HG02973 (cell line): Measurements from ENCODE around the gene DLG2.

Experiments
- ATAC-seq: cut with Tn5 transposase; IDR thresholded peaks from one replicate; pipeline ENCODE4 v1.9.1; 2021; ENCODE audit warnings: moderate library complexity; ENCODE audit not compliant: unreplicated experiment

DLG2 gene

DNA sequence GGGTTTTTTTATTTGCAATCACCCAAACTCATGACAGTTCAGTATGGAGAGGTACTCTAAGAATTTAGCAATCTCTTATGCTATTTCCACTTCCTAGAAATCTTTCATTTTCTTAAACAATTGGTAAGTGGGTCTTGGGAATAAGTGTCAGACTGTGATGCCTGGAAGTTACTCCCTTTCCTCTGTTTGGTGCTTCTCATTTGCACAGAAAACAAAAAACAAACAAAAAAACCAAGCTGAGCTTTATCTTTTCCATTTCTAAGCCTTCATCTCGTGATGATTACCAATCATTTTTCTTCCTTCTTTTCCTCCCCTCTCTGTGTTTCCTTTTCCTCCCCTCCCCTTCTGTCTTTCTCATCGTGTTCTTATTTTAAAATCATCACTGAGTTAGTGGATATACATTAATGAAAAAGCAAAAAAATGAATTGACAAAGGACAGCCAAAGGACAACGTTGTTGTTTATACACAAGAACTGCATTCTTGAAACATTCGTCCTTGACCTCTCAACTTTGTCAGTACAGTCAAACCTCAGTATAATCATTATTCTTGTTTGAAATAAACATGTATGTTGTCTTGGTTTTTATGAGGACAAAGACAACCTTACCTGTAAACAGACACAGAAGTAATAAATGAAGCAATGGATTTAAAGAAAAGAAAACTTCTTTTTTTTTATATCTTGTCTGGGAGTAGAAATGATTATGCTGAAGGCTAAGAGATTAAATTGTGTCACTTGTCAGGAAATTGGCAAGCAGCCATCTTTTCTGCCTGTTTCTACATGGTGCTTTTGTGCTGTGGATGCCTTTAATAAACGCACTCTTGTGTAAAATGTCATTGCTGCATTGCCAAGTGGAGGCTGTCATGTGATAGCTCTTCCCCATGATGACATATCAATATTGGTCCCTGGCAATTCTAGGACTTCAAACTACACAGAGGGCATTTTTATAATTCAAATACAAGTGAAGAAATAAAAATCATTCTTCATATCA lies 1537.8 kb downstream of the DLG2 start:
- no peak for ATAC-seq

DNA sequence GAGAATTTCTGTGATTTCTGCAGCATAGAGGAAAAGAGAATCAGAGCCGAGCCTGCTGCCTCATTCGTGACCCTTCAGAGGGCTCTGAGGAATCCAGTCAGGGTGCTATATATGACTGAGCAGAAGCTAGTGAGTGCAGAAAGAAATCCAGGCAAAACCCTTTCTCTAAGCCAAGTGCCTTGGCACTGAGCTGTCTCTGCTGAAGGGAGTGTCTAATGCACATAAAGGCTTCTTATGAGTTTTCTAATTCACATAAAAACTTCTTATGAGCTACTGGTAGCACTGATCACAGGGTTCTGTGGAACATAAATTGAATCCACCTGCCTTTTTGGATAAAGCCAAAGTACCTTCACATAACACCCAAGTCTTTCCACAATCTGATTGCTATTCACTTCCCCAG lies 1555.3 kb downstream of the DLG2 start:
- no peak for ATAC-seq

DNA sequence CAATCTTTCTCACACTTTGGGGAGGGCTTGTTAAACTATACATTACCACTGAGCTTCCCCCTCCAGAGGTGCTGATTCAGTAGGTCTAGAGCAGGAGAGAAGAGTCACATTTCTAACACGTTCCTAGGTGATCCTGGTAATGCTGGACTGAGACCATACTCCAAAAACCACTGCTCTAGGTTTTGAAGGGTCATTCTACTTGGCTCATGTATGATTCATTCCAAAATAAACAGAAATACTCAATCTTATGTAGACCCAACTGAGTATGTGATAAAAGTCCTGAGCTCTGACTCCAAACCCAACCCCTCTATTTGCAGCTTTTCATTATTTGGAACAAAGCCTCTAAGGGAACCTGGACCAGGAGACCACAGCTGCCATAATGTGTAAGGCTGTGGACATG lies 1558.1 kb downstream of the DLG2 start:
- ATAC-seq: no peak

DNA sequence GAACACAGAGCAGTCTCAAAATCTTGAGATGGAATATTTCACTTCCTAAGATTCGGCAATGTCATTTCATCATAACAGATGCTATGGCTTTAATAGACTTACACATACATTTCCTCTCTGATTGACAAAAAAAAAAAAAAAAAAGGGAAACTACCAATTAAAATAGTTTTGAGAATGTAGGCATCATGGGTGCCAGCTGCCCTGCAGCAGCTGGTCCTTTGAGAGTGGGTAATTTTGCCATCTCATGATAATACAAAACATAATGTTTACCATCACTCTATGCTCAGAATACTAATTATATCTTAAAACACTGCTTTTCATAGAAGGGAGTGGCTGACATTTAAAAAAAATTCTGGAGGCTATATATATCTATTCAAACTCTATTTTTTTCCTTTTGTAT lies 1565.4 kb downstream of the DLG2 start:
- ATAC-seq: no peak

DNA sequence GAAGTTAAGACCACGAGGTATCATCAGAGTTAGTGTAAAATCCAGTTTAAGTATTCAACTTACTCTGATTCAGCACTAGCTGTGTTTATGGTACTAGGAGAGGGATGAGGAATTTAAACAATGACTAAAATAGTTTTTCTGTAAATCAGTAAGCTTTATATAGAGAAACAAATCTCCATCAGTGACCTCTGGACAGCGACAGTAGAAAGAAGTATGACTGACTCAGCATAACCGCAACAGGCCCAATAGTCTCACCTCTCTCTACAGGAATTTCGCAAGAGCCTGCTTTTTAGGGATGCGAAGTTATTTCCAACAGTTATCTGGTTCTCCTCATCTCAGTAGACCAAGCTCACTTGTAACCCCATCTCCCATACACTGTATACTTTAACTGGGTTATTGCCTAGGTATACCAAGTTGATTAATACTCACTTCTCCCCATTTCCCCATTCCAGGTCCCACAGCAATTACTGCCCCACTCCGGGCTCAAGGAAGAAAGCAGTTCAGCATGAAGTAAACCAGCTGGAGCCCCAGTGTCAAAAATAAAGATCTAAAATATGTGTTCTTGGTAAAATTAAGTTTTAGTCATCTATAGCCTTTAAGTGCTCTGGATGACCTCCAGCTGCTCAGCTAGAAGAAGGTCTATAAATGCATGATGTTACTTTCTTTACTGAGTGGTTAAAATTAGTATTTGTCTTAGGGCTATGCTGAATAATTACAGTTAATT lies 1570.3 kb downstream of the DLG2 start:
- no peak for ATAC-seq

DNA sequence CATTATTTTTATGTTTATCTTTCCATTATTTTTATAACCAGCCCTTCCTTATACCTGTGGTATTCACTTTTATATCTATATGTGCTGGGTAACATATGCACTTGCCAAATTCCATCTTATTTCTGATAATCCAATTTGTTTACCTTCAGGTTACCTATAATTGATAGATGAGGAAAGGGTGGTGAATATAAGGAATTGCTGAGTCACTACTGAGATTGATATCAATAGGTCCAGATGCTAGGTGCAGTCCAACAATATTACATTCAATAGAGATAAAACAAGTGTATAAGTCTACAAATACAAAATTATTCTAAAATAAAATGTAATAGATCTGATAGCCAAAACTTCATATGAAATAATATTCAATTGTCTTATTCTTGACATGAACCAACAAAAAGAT lies 1582.0 kb downstream of the DLG2 start:
- no peak for ATAC-seq

DNA sequence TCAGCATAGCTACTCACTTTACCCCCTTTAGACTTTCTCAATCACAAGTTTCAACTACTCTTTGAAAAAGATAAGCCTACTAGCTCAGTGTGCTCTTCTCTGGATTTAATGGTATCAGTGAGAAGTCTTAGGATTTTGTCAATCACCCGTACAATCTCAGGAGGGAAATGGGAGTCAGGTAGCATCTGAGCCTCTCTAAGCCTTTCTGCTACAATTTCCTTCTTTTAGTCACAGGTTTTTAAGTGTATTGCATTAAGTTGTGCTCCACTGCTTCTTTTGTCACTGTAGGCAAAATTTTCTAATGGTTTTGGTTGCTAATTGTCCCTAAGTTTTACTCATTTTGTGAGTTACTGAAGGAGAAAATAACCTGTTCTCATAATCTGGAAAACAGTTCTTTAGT lies 1582.4 kb downstream of the DLG2 start:
- ATAC-seq: no peak

DNA sequence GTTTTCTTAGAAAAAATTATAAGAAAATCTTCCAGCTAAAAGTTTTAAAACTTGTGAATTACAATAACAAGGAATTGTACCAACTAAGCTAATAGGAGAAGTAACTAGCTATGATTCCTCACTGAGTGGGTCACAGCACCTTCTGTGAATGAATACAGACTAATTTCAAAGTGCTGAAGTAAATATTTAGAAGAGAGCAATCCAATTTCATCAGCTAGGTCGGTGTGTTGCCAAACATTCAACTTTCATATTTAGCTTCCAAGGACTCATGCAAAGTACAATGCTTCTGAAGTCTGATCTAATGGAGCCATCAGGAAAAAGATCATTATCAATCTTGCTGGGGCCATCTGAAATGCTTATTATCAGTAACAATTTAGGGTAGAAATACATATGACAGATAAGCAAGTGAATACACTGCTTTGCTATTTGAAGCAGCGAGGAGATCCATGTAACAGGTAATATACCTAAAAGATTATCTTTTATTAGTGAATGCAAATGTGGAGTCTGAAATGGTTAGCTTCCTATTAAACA lies 1590.4 kb downstream of the DLG2 start:
- ATAC-seq: no peak

DNA sequence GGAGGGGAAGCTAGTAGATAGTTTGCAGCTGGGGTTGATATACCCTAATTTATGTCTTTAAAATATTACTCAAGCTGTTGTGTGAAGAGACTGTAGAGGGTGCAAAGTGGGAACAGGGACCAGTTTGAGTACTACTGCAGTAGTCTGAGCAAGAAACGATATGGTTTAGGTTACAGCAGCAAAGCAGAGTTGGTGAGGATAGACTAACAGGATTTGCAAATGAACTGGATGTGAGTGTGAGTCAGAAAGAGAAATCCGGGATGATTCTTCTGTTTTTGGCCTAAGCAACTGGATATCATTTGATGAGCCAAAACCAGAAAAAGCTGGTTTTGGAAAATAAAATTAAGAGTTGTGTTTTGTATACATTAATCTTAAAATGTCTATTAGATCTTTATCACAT lies 1591.5 kb downstream of the DLG2 start:
- no peak for ATAC-seq

DNA sequence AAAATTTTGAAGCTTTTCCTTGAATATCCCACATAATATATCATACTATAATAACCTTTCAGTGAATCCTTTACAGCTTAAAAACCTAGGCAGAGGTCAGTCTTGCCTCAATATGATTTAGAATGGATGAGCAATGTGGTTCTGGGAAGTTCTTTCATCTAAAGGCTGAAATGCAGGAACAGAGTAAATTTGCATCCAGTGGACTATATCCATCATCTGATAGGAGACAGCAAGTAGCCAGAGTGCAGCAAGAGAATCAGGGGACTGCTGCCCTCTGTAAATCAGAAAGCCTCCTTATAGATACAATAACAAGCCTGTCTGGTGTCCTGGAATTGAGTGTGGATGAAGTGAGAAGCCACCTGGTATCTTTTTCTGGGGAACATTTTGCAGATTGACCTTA lies 1592.7 kb downstream of the DLG2 start:
- no peak for ATAC-seq

DNA sequence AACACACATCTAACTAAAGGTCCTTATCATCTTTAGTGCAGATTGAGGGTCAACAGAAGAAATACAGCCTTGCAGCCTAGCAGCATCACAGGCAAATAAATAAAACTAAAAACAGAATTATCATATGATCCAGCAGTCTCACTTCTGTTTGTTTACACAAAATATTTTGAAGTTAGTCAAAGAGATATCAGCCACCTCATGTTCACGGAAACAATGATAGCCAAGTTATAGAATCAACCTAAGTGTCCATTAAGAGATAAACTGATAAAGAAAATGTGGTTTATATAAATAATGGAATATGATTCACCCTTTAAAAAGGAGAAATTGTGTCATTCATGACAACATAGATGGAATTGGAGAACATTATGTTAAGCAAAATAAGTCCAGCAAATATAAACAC lies 1602.9 kb downstream of the DLG2 start:
- ATAC-seq: no peak

DNA sequence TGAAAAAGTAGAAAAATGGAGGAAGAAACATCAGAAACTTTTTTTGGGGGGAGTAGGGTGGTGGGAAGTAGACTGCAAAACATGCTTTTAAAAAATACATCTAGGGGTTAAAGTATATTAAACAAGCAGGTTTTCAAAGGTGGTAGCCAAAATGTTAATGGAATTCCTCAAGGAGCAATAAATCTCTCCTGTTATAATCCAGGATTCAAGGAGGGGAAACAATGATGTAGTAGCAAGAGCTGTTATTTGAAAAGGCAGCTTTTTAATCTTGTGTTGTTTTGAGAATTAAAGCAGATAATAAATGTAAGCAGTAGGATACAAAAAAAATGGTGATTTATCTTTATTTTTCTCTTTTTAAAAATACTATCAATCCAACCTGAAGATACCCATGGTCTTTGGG lies 1604.4 kb downstream of the DLG2 start:
- no peak for ATAC-seq

DNA sequence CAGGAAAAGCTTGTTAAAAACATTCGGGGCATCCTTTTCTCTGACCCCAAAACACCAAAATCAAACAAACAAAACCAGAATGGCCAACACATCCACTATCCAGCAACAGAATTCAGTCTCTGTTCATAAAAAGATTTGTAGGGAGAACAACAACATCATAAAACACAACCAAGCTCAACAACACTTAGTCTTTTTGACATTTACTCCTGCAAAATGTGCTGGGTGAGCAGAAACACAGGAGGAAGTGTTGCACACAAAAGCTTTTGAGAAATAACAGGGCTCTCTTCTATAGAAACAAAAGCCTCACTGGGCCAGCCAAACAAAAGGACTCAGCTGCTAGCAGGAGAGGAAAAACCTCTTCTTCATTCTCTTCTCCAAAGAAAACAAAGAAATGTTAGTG lies 1604.9 kb downstream of the DLG2 start:
- ATAC-seq: no peak

DNA sequence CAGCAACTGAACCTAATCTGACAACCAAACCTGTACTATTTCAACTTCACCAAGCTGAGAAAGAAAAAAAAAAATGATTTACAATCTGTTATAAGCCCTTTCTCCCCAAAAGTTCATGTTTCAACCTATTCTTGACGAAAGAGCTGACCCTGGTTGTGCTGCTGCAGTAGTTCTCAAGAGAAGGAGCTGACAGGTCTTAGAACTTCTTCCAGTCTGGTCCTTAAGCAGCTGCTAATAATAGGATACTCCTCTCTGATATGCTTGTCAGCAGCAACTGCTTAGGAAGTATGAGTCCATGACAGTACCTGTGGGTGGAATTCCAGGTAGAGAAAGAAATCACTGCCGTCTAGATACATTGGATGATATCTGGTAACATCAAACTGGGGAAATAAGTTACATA lies 1605.9 kb downstream of the DLG2 start:
- no peak for ATAC-seq

DNA sequence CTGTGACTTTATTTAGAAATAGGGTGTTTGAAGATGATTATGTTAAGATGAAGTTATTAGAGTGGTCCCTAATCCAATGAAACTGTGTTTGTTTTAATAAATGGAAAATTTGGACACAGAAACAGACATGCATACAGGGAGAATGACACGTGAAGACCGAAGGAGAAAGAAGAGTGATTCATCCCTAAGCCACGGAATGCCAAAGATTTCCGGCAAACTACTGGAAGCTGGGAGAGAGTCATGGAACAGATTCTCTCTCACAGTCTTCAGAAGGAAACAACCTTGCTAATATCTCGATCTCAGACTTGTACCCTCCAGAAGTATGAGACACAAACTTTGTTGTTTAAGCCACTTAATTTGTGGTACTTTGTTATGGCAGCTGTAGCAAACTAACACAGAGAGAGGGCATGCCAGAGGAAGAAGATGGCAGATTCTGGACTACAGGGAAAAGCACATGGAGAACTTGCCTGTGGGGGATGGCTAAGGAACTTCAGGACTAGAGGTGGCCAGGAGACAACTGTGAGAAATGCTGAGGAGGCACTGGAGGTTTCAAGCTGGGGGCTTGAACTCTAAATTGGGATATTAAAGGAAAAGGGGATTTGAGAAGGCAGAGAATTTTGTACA lies 1607.5 kb downstream of the DLG2 start:
- no peak for ATAC-seq

DNA sequence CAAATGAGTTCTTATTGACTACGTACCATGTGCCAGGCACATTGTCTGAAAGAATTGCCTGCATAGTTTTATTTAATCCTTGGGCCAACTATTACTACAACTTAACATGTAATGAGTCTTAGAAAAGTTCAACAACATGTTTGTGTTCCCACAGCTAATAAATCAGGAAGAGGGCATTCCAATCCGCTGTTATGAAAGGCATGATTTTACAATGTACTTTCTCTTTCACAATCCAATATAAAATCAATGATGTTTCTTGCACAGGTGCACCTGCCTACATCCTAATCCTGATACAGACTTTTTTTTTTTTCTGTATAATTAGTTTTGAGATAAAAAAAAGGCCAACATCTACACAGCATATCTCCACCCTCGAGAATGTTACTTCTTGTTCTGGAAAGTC lies 1612.6 kb downstream of the DLG2 start:
- no peak for ATAC-seq

DNA sequence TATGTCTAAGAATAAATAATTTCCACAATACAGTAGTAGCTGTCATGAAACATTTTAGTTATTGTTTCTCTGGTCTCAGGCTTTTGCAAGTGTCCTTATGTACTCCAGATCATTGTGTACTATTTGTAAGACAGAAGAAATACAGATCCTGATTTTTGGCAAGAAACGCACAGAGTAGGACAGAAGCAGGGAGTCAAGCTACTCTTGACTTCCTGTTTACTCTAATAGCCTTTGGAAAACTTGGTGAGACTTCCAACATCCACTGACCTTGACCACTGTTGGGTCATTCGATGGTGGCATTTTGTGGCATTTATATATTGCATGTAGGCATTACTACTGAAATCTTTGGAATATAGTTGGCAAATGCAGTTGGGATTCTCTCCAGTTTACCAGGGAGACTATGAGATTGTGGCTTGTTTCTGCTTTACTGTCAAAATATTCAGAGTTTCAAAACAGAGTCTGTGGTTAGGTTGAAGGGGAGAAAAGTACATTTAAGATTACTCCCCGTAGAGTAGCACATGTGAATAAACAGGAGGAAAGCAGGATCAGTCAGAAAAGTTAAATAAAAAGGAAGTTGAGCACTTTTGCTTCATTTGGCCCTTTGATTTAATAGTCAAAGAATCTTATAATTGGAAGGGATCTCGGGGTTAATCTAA lies 1614.8 kb downstream of the DLG2 start:
- no peak for ATAC-seq

DNA sequence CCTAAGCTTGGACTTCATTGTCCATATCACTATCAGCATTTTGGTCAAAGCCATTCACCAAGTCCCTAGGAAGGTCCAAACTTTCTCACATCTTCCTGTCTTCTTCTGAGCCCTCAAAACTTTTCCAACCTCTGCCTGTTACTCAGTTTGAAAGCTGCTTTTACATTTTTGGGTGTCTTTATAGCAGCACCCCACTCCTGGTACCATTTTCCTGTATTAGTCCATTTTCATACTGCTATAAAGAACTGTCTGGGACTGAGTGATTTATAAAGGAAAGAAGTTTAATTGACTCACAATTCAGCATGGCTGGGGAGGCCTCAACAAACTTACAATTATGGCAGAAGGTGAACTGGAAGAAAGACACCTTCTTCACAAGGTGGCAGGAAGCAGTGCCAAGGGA lies 1624.0 kb downstream of the DLG2 start:
- no peak for ATAC-seq

DNA sequence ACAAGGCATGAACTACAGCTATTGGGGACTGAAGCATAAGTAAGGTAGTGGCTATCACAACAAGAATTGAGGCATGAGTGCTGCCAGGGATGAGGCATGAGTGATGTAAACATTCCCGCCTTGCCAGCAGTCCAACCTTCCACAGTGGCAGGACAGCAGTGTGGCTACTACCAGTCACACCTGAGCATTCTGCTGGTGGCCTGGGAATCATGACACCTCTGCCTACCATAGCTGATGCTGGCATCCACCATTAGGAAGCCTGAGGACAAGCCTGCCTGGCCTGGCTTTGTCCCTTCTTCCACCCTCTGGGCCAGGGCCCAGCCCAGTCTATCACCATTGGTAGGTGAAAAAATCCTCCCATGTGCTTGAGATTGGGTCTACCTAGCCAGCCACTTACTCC lies 1628.2 kb downstream of the DLG2 start:
- ATAC-seq: no peak

DNA sequence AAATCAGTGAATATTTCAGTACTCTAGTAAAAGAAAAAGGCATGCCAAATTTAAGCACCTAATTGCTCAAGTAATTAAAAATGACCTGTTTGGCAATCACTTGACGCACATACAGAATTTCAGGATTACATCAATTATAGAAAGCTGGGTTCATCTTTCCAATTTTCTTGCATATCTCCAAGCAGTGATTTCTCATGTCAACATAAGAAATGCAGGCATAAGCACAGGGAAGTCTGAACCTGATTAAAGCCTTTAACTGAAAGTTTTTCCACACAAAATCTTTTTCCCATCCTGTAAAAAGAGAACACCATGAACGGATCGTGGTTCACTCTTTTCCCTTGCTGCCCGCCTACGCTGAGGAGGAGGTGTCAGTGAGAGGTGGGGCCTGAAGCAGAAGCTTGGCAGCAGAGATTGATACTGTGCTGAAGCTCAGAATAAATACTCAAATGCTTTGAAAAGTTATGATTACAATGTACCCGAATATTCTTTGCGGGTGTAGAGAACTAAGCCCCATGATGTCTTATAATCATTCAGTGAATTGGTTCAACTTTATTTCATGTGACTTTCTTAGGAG lies 1636.9 kb downstream of the DLG2 start:
- ATAC-seq: no peak

DNA sequence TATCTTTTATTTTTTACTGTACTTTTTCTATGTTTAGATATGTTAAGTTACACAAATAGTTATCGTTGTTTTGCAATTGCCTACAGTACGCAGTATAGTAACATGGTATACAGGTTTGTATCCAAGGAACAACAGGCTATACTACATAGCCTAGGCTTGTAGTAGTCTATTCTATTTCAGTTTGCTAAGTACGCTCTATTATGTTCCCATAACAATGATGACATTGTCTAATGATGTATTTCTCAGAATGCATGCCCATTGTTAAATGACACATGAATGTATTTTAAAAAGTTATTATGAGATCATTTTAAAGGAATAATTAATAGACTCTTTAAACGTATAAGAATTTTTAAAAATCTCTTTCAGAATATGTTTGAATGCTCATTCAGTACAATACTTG lies 1644.3 kb downstream of the DLG2 start:
- no peak for ATAC-seq
